Neutrophil (primary cell): ENCODE results near the gene GSK3A.

Source experiments
- H3K27ac ChIP-seq: fragments of 200-600 bp; sonication (generic); 2 replicates; pipeline ENCODE4 v1.5.1; 2016; ENCODE audit warnings: mild to moderate bottlenecking, moderate library complexity
- H3K27me3 ChIP-seq: fragments of 200-600 bp; sonication (generic); 2 replicates; pipeline ENCODE4 v1.6.0; 2016; ENCODE audit warnings: mild to moderate bottlenecking
- H3K36me3 ChIP-seq: fragments of 200-600 bp; sonication (generic); 2 replicates; pipeline ENCODE4 v1.5.1; 2017
- H3K4me1 ChIP-seq, 2 experiments: fragments of 200-600 bp in 1 of 2; sonication (generic) in 1 of 2; 1 replicate in 1 of 2; 2 replicates in 1 of 2; pipeline versions ENCODE4 v1.5.1 to v1.6.1; 2013 to 2016; ENCODE audit warnings: low read depth in 1 of 2, low read length in 1 of 2, mild to moderate bottlenecking in 1 of 2, moderate library complexity in 1 of 2; ENCODE audit not compliant: control insufficient read depth in 1 of 2, insufficient read depth in 1 of 2
- H3K4me3 ChIP-seq, 2 experiments: fragments of 200-600 bp in 1 of 2; sonication (generic) in 1 of 2; 1 replicate in 1 of 2; 2 replicates in 1 of 2; pipeline ENCODE4 v1.5.1; 2013 to 2016; ENCODE audit warnings: low read depth in 1 of 2, low read length in 1 of 2, mild to moderate bottlenecking in 1 of 2, moderate library complexity in 1 of 2
- H3K9me3 ChIP-seq: fragments of 200-600 bp; sonication (generic); 2 replicates; pipeline ENCODE4 v1.5.1; 2016
- CTCF ChIP-seq: fragments of 200-600 bp; sonication (generic); IDR thresholded peaks from 2 replicates; pipeline ENCODE4 v1.5.1; 2016; ENCODE audit warnings: antibody characterized with exemption

GSK3A gene

GRCh38 chr19:42216653-42217519, 25.5 kb downstream of the GSK3A start:
- H3K27ac ChIP-seq = peak overlapping the region; percentile 97
- H3K27me3 ChIP-seq = no peaks in the 10 kb centered on the region
- TF ChIP-seq CTCF = no peak
- peak overlapping the region; percentile 81 to 99 for H3K4me3 ChIP-seq
- peaks cover 70 to 77% of the 10 kb centered on the region in 2 experiments for H3K4me1 ChIP-seq
- H3K36me3 ChIP-seq = peaks cover 46% of the 10 kb centered on the region
- H3K9me3 ChIP-seq = no peaks in the 10 kb centered on the region

- TF ChIP-seq CTCF = no peak
- Histone ChIP-seq H3K4me3 (peak overlapping the region; percentile 81 to 99), H3K4me1 (peaks cover 61 to 72% of the 10 kb centered on the region in 2 experiments), H3K27me3 (no peaks in the 10 kb centered on the region), H3K27ac (peak overlapping the region; percentile 97), H3K36me3 (peaks cover 65% of the 10 kb centered on the region), H3K9me3 (no peaks in the 10 kb centered on the region)
Observed at GRCh38 chr19:42214810-42215485, 27.5 kb downstream of the GSK3A start.

- Histone ChIP-seq H3K36me3 (peaks cover 86% of the 10 kb centered on the region), H3K4me1 (peaks cover 48 to 59% of the 10 kb centered on the region in 2 experiments), H3K4me3 (no peak overlapping the region), H3K27me3 (no peaks in the 10 kb centered on the region), H3K27ac (peak overlapping the region; percentile 53), H3K9me3 (no peaks in the 10 kb centered on the region)
- no peak for TF ChIP-seq CTCF
Observed at GRCh38 chr19:42212886-42213285, 29.5 kb downstream of the GSK3A start.

GRCh38 chr19:42208612-42209011, 33.8 kb downstream of the GSK3A start:
- peak overlapping the region; percentile 67 for H3K27ac ChIP-seq
- H3K36me3 ChIP-seq = peaks cover 100% of the 10 kb centered on the region
- H3K4me3 ChIP-seq = no peak overlapping the region
- H3K9me3 ChIP-seq = no peaks in the 10 kb centered on the region
- H3K27me3 ChIP-seq = no peaks in the 10 kb centered on the region
- TF ChIP-seq CTCF = no peak
- H3K4me1 ChIP-seq = peaks cover 35 to 53% of the 10 kb centered on the region in 2 experiments

GRCh38 chr19:42207767-42208271, 34.6 kb downstream of the GSK3A start:
- H3K4me1 ChIP-seq = peaks cover 35 to 53% of the 10 kb centered on the region in 2 experiments
- peak overlapping the region; percentile 67 for H3K27ac ChIP-seq
- no peak overlapping the region for H3K4me3 ChIP-seq
- H3K36me3 ChIP-seq = peaks cover 100% of the 10 kb centered on the region
- TF ChIP-seq CTCF = no peak
- no peaks in the 10 kb centered on the region for H3K27me3 ChIP-seq
- H3K9me3 ChIP-seq = no peaks in the 10 kb centered on the region
